ENCODE data around the gene PRKCA. TPM values are rescaled to one million over a fixed set of nuclear protein-coding genes. Genes with fewer than 3 reads are reported as not detected.

Gene PRKCA
- total RNA-seq, 1 donor from 2014 or later: 29.0 TPM

GRCh38 chr17:66799849-66800537 is 497.6 kb downstream of the PRKCA start:
- Histone ChIP-seq H3K36me3 (no peaks in the 10 kb centered on the region), H3K9me3 (no peaks in the 10 kb centered on the region), H3K4me1 (no peaks in the 10 kb centered on the region), H3K4me3 (no peak overlapping the region), H3K27me3 (ENCODE audit: low read depth) (no peaks in the 10 kb centered on the region), H3K27ac (peak overlapping the region; percentile 31)
- TF ChIP-seq CTCF (IDR thresholded peaks at IDR 0.05): no peak
- ATAC-seq (peak in 1 of 2 donors; percentile 56), DNase-seq (no peak)
- intact Hi-C loops (cut with DNase I): no loop called here

GRCh38 chr17:66803474-66803951 is 501.1 kb downstream of the PRKCA start:
- Histone ChIP-seq H3K9me3 (no peaks in the 10 kb centered on the region), H3K4me3 (no peak overlapping the region), H3K4me1 (no peaks in the 10 kb centered on the region), H3K36me3 (no peaks in the 10 kb centered on the region), H3K27ac (no peak overlapping the region), H3K27me3 (ENCODE audit: low read depth) (no peaks in the 10 kb centered on the region)
- no peak for TF ChIP-seq CTCF (IDR thresholded peaks at IDR 0.05)
- no peak for ATAC-seq
- DNase-seq: no peak
- intact Hi-C loops (cut with DNase I): no loop called here

- Histone ChIP-seq H3K4me1 (no peaks in the 10 kb centered on the region), H3K9me3 (no peaks in the 10 kb centered on the region), H3K27ac (no peak overlapping the region), H3K27me3 (ENCODE audit: low read depth) (no peaks in the 10 kb centered on the region), H3K4me3 (no peak overlapping the region), H3K36me3 (no peaks in the 10 kb centered on the region)
- DNase-seq (no peak), ATAC-seq (no peak)
- intact Hi-C loops (cut with DNase I): no loop called here
- no peak for TF ChIP-seq CTCF (IDR thresholded peaks at IDR 0.05)
Measured at GRCh38 chr17:66805567-66805966, 503.2 kb downstream of the PRKCA start.

GRCh38 chr17:66807182-66807581 is 504.8 kb downstream of the PRKCA start:
- Histone ChIP-seq H3K4me3 (no peak overlapping the region), H3K4me1 (no peaks in the 10 kb centered on the region), H3K27ac (no peak overlapping the region), H3K36me3 (no peaks in the 10 kb centered on the region), H3K27me3 (ENCODE audit: low read depth) (no peaks in the 10 kb centered on the region), H3K9me3 (no peaks in the 10 kb centered on the region)
- intact Hi-C loops (cut with DNase I): no loop called here
- no peak for DNase-seq
- no peak for ATAC-seq
- no peak for TF ChIP-seq CTCF (IDR thresholded peaks at IDR 0.05)

GRCh38 chr17:66809408-66809807 is 507.0 kb downstream of the PRKCA start:
- TF ChIP-seq CTCF (IDR thresholded peaks at IDR 0.05): no peak
- Histone ChIP-seq H3K9me3 (no peaks in the 10 kb centered on the region), H3K27me3 (ENCODE audit: low read depth) (no peaks in the 10 kb centered on the region), H3K27ac (no peak overlapping the region), H3K4me1 (no peaks in the 10 kb centered on the region), H3K4me3 (no peak overlapping the region), H3K36me3 (no peaks in the 10 kb centered on the region)
- intact Hi-C loops (cut with DNase I): no loop called here
- ATAC-seq (no peak), DNase-seq (no peak)
